Measurements from ENCODE around the gene GH1. TPM values are rescaled to one million over a fixed set of nuclear protein-coding genes. Genes with fewer than 3 reads are reported as not detected.
A peak's percentile ranks its signal among the peaks of the same experiment; 100 is the strongest.

The GH1 gene
- total RNA-seq, 3 donors from 2014 or later (not counting 1 experiment from before 2014, with no cell fraction given) = not detected

- Mint-ChIP-seq H3K9me3 (no peaks in the 10 kb centered on the region), H3K27ac (peak overlapping the region; percentile 14 to 81), H3K27me3 (ENCODE audit: low read depth in 2 of 2) (no peaks in the 10 kb centered on the region), H3K4me3 (no peak overlapping the region), H3K4me1 (peaks cover 13 to 24% of the 10 kb centered on the region in 2 donors), H3K36me3 (no peaks in the 10 kb centered on the region)
- TF ChIP-seq CTCF (IDR thresholded peaks at IDR 0.05) = no peak
- 29% methylated on average over 6 of the region's 6 CpGs for WGBS (ENCODE audit: insufficient coverage)
- Histone ChIP-seq H3K27me3 (ENCODE audit: control insufficient read depth, insufficient read depth, low read length) (no peaks in the 10 kb centered on the region), H3K4me3 (ENCODE audit: low read length) (peak overlapping the region; percentile 26), H3K36me3 (ENCODE audit: control insufficient read depth, insufficient read depth, low read length) (no peaks in the 10 kb centered on the region), H3K4me1 (ENCODE audit: control insufficient read depth, insufficient read depth, low read length) (peaks cover 41% of the 10 kb centered on the region), H3K27ac (ENCODE audit: low read length) (peak overlapping the region; percentile 68), H3K9me3 (ENCODE audit: control insufficient read depth, insufficient read depth, low read length) (no peaks in the 10 kb centered on the region)
- intact Hi-C loops (cut with micrococcal nuclease) = loop anchor here (1.0 to 5.0 kb wide), 2 partner anchors 27 to 41 kb away; no protein-coding TSS in a partner anchor
- DNase-seq (peak in 1 of 2 donors; percentile 35), ATAC-seq (peak in 2 of 3 donors; percentile 9 to 18)
These were observed 27.3 kb upstream of the GH1 start for GRCh38 chr17:63945784-63946439.

GRCh38 chr17:63944736-63945499, 26.3 kb upstream of the GH1 start:
- 92% methylated on average over 22 of the region's 24 CpGs for WGBS (ENCODE audit: insufficient coverage)
- Mint-ChIP-seq H3K4me1 (peaks cover 13 to 24% of the 10 kb centered on the region in 2 donors), H3K27ac (no peak overlapping the region), H3K4me3 (peak overlapping the region; percentile 25), H3K27me3 (ENCODE audit: low read depth in 2 of 2) (no peaks in the 10 kb centered on the region), H3K36me3 (no peaks in the 10 kb centered on the region), H3K9me3 (no peaks in the 10 kb centered on the region)
- intact Hi-C loops (cut with micrococcal nuclease) = loop anchor here (5.0 kb wide), 1 partner anchor 42 kb away; no protein-coding TSS in a partner anchor
- Histone ChIP-seq H3K4me3 (ENCODE audit: low read length) (no peak overlapping the region), H3K4me1 (ENCODE audit: control insufficient read depth, insufficient read depth, low read length) (peaks cover 37% of the 10 kb centered on the region), H3K27me3 (ENCODE audit: control insufficient read depth, insufficient read depth, low read length) (no peaks in the 10 kb centered on the region), H3K36me3 (ENCODE audit: control insufficient read depth, insufficient read depth, low read length) (no peaks in the 10 kb centered on the region), H3K27ac (ENCODE audit: low read length) (no peak overlapping the region), H3K9me3 (ENCODE audit: control insufficient read depth, insufficient read depth, low read length) (no peaks in the 10 kb centered on the region)
- ATAC-seq (no peak), DNase-seq (no peak)
- TF ChIP-seq CTCF (IDR thresholded peaks at IDR 0.05) = no peak

- no peak for ATAC-seq
- H3K9me3 Mint-ChIP-seq = no peaks in the 10 kb centered on the region
These were observed 25.1 kb upstream of the GH1 start for GRCh38 chr17:63943745-63944144.

More at GRCh38 chr17:63943745-63944144, 25.1 kb upstream of the GH1 start:
- H3K4me3 ChIP-seq (ENCODE audit: low read length) = no peak overlapping the region
- H3K27me3 Mint-ChIP-seq (ENCODE audit: low read depth in 2 of 2) = no peaks in the 10 kb centered on the region
- no peaks in the 10 kb centered on the region for H3K36me3 ChIP-seq (ENCODE audit: control insufficient read depth, insufficient read depth, low read length)
- no peaks in the 10 kb centered on the region for H3K36me3 Mint-ChIP-seq
- intact Hi-C loops (cut with micrococcal nuclease) = no loop called here
- H3K4me1 ChIP-seq (ENCODE audit: control insufficient read depth, insufficient read depth, low read length) = peaks cover 37% of the 10 kb centered on the region
- peaks cover 13 to 32% of the 10 kb centered on the region in 2 donors for H3K4me1 Mint-ChIP-seq
- no peak overlapping the region for H3K27ac Mint-ChIP-seq
- H3K27me3 ChIP-seq (ENCODE audit: control insufficient read depth, insufficient read depth, low read length) = no peaks in the 10 kb centered on the region
- no peak for TF ChIP-seq CTCF (IDR thresholded peaks at IDR 0.05)
- WGBS (ENCODE audit: insufficient coverage) = 95% methylated on average over 7 of the region's 9 CpGs
- no peak overlapping the region for H3K27ac ChIP-seq (ENCODE audit: low read length)
- H3K4me3 Mint-ChIP-seq = no peak overlapping the region
- DNase-seq = no peak
- no peaks in the 10 kb centered on the region for H3K9me3 ChIP-seq (ENCODE audit: control insufficient read depth, insufficient read depth, low read length)
